ENCODE results near the gene IKZF2. TPM values are rescaled to one million over a fixed set of nuclear protein-coding genes. Genes with fewer than 3 reads are reported as not detected.

Gene IKZF2
- total RNA-seq, 1 experiment from 2014 or later, result 3.0 TPM

DNA sequence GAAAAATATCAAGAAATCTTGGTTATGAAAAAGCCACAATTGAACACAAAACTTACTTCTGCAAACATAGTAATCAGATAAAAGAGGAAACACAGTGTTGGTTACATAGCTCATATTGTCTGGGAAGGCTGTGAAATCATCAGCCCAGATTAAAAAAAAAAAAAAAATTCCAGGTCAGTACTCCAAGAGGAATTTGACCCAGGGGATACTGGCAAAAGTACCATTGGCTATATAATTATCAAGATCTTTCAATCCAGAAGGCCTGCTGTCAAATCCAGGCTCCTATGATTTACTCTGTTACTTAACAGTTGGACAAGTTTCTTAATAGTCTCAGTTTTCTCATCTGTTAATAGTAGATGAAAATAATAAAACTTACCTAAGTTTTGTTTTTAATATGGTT is 12.9 kb upstream of the IKZF2 start:
- Histone ChIP-seq H2BK15ac (ENCODE audit: low read depth, low read length) (no peak overlapping the region), H2BK5ac (ENCODE audit: insufficient read length, low read length) (no peak overlapping the region), H3K9me3 (ENCODE audit: control insufficient read depth, low read depth, low read length) (no peaks in the 10 kb centered on the region), H3K18ac (ENCODE audit: insufficient read length, low read depth, low read length) (no peak overlapping the region), H4K5ac (ENCODE audit: insufficient read length, low read depth, low read length) (no peak overlapping the region), H3K9ac (ENCODE audit: extremely low read depth, insufficient read length, low read length) (no peak overlapping the region), H3K4ac (ENCODE audit: low read depth, low read length) (no peak overlapping the region), H3K23me2 (ENCODE audit: insufficient read length, low read depth, low read length, poor library complexity, severe bottlenecking) (no peaks in the 10 kb centered on the region), H3K14ac (ENCODE audit: insufficient read depth, low read length) (no peak overlapping the region), H2AK5ac (ENCODE audit: insufficient read length, low read length) (no peak overlapping the region), H3K27me3 (ENCODE audit: insufficient read depth, low read length) (no peaks in the 10 kb centered on the region), H4K20me1 (ENCODE audit: control insufficient read depth, insufficient read depth, insufficient read length) (no peaks in the 10 kb centered on the region), H2BK20ac (ENCODE audit: low read depth, low read length, poor library complexity, severe bottlenecking) (no peak overlapping the region), H3K4me1 (ENCODE audit: insufficient read depth, low read length) (no peaks in the 10 kb centered on the region), H3K23ac (ENCODE audit: insufficient read length, low read depth, low read length) (no peak overlapping the region), H3K79me1 (ENCODE audit: insufficient read depth, low read depth, low read length, poor library complexity, severe bottlenecking) (no peaks in the 10 kb centered on the region), H2AFZ (ENCODE audit: low read length) (no peak overlapping the region), H3T11ph (ENCODE audit: low read length) (no peak overlapping the region), H4K8ac (replicated peaks; ENCODE audit: insufficient read length, low read depth, low read length) (no peak overlapping the region), H3K27ac (ENCODE audit: insufficient read length, low read depth, low read length) (no peak overlapping the region), H2BK12ac (ENCODE audit: insufficient read length, low read depth, low read length) (no peak overlapping the region), H3K56ac (ENCODE audit: insufficient read length, low read depth, low read length) (no peak overlapping the region), H3K79me2 (ENCODE audit: insufficient read depth, low read length) (no peaks in the 10 kb centered on the region), H4K91ac (ENCODE audit: insufficient read length, low read depth, low read length) (no peak overlapping the region), H3K4me2 (ENCODE audit: insufficient read depth, insufficient read length, low read length) (no peak overlapping the region), H2BK120ac (ENCODE audit: low read depth, low read length, poor library complexity, severe bottlenecking) (no peak overlapping the region)
- TF ChIP-seq, protein P1, sequence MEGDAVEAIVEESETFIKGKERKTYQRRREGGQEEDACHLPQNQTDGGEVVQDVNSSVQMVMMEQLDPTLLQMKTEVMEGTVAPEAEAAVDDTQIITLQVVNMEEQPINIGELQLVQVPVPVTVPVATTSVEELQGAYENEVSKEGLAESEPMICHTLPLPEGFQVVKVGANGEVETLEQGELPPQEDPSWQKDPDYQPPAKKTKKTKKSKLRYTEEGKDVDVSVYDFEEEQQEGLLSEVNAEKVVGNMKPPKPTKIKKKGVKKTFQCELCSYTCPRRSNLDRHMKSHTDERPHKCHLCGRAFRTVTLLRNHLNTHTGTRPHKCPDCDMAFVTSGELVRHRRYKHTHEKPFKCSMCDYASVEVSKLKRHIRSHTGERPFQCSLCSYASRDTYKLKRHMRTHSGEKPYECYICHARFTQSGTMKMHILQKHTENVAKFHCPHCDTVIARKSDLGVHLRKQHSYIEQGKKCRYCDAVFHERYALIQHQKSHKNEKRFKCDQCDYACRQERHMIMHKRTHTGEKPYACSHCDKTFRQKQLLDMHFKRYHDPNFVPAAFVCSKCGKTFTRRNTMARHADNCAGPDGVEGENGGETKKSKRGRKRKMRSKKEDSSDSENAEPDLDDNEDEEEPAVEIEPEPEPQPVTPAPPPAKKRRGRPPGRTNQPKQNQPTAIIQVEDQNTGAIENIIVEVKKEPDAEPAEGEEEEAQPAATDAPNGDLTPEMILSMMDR (conservative IDR thresholded peaks at IDR 0.05), result no peak
- H3K36me3 Mint-ChIP-seq (ENCODE audit: insufficient read depth in 1 of 3, low read depth in 3 of 3), result no peaks in the 10 kb centered on the region
- H3K4me1 Mint-ChIP-seq, result peaks cover 0 to 5% of the 10 kb centered on the region in 2 experiments; a peak in 2 of 4 replicates
- no peak overlapping the region for H3K4me3 Mint-ChIP-seq
- no peaks in the 10 kb centered on the region for H3K9me3 Mint-ChIP-seq
- no peak for DNase-seq
- no peaks in the 10 kb centered on the region for H3K27me3 Mint-ChIP-seq (ENCODE audit: low read depth)
- no peak overlapping the region for H3K27ac Mint-ChIP-seq
